ENCODE results near the gene MYOD1.

MYOD1 gene

DNA sequence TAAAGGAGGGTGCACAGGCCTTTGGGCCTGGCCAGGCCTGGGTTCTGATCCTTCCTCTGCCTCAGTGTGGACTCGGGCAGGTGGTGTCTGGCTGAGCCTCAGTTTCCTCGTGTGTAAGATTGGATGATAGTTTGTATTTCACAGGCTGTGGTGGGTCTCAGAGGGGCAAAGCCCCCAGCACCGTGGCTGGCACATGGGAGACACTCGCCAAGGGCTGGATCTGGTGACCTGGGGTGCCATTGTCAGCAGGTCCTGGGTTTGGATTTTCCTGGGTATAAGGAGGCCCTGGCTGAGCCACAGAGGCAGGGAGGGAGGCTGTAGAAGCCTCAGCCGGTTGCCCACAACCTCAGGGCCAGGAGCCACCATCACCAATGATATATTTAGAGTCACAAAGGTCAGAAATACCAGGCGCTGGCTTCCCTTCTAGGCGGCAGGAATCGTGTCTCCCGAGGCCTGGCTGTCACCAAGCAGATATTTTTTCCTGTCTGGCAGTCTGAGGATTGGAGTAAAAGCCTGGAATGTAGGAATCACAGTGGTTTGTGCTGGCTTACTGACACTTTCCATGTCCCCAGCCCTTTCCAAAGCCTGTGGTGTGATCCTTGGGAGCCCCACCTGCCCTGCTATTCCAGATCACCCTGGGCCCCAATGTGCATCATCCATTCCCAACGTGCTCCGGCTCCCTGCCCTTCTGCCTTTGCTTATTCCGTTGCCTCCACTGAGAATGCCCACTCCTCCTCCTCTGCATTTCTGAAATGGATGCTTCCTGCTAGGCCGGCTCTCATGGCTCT is 30.8 kb downstream of the MYOD1 start:
- DNase-seq = no peak

DNA sequence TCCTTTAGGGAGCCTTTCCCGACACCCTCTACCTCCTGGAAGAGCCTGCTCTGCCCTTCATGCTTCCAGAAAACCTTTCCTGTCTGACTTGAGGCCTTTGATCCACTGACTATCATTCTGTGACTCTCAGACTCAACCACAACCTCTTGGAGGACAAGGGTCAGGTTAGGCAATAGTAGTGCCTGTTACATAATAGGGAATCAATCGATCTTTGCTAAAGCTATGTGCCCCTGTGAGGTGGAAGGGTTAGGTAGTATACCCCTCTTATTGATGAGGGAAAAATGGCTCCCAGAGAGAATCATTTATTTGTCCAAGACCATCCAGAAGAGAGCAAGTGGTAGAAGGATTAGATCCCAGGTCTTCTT is 31.4 kb downstream of the MYOD1 start:
- no peak for DNase-seq

DNA sequence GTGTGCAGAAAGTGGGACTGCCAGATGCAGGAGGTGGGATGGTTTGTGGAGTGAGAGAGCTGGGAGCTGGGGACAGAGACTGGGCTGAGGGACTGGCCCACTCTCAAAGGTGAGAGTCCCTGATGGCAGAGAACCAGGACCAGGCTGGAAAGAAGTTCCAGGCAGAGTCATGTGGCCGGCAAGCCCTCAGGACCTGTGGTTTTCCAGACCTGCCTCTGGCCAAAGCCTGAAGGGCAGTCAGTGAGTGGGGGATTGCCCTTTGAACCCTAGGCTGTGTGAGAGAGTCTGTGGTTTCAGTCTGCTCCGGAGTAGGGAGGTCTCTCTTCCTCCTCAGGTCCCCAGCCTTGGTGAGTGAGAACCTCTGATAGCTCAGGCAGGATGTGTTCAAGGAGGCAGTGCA is 32.2 kb downstream of the MYOD1 start:
- no peak for DNase-seq

DNA sequence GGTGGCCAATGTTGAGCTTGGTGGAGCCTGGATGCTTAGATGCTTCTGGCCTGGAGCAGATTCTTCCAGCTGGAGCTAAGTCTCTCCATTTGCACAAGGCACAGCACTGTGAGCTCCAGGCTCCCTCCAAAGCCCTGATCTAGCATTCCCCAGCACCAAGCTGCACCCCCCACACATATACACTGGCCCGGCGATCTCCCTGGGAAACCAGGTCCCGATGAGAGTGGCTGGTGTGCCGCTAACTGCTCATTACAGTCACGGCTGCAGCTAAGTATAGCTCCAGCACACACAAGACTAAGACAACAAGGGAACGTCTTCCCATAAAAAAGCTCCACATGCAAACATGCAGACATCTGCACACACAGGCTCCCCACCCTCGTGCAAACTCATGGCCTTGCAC is 32.8 kb downstream of the MYOD1 start:
- DNase-seq = no peak

DNA sequence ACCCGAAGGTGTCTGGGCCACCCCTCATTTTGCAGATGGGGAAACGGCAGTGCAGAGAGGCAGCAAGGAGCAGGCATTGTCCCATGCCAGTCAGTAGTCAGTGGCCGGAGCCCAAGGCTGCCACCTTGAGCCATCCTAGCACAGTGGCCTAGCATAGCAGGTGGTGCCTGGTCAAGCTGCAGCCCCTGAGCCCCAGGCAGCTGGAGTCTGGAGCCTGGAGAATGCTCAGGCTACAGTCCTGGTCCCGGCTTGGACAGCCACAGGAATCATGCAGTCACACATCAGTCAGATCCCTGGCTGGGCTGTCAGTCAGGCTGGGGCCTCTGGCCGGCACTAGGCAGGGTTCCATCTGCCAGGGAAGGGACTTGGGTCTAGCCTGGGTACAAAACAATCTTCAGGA is 33.8 kb downstream of the MYOD1 start:
- no peak for DNase-seq

DNA sequence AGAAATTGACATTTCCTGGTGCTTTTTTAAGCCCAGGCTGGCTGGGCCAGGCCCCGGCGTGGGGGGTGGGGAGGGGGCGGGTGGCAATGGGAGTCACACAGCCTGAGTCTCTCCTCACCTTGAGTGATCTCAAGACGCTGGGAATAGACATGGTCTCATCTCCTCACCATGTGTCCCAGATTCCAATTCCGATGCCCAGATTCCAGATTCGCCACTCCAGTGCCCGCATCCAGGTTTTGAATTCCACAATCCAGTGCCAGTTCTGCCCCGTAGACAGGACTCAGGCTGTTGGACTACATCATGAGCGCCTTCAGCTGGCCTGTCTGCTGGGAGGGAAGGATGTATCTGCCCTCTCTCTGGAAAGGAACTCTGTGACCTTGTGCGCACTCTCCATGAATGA is 34.3 kb downstream of the MYOD1 start:
- DNase-seq = no peak

DNA sequence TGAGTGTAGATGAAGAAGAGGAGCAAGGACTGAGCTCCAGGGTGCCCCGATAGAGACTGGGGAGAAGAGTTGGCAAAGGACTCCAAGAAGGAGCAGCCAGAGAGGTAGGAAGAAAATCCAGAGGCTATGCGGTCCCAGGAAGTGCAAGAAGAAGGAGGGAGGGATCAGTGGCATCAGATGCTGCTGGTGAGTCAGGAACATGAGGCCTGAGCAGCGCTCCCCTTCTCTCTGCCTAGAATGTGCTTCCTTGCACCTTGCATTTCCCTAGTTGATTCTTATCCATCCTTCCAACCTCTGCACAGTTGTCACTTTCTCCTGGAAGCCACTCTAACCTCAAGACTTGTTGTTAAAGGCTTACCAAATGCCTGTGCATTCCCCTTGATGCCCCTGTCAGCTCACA is 36.5 kb downstream of the MYOD1 start:
- no peak for DNase-seq

DNA sequence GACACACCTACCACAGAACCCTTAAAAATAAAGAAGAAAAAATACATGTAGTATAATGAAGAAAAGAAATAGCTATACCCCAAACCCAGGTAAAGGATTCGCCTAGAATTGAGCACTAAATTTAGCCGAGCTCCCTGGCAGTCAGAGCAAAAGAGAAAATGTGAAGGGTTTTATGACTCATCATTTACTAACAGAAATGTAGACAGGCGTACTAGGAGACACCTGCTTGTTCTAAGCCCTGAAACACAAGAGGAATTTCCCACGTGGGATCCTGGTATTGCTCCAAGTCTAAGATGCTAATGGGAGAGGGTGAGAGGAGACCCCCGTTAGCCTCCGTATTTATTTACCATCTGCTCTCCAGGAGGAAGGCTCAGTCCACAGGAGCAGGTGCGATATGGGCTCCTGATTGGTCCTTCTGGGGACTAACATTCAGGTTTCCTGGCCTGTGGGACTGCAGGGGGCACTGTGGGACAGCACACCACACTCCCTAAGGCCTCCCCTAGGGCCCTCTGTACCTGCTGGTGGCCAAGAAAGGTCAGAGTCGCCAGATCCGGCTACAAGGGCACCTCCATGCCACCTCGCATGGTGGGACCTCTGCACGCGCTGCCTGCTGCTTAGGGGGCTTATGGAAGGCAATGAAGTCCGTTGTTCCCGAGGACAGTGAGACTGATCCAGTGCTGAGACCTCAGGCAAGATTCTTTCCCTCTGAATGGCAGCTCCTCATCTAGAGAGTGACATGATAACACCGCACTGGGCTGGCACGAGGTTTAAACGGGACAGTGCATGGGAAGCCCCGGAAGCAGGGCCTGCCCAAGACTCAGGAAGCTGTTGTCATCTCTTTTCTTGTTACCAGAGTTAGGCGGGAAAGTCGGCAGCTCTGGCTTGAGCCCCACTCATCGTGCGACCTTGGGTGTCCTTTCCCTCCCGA is 41.0 kb downstream of the MYOD1 start:
- DNase-seq = no peak

DNA sequence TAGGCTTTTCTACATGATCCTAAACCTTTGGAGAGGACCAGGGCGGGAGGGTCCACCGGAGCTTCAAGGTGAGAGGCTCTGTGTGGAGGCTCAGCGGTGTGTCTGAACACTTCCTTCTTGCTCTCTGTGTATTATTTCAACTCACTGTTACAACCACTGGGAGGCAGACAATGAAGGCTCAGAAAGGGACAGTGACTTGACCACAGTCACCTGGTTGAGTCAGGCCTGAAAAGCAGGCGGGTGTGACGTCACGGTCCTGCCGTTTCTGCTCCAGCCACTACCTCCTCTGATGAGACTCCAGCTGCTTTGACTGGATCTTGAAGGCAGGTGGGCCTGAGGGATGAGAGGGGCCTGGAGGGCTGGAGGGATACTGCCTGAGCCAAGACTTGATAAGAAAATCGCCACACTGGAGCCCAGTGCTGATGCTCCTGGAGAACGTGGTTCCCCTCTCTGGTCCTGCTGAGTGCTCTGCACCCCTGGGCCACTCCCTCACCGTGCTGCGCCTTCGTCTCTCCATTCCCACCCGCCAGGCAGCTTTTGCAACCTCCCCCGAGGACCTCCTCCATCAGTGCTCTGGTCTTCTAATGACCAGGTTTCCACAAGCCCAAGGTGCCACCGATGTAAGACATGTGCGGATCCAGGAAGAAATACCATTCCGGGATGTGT is 43.1 kb downstream of the MYOD1 start:
- DNase-seq = no peak

DNA sequence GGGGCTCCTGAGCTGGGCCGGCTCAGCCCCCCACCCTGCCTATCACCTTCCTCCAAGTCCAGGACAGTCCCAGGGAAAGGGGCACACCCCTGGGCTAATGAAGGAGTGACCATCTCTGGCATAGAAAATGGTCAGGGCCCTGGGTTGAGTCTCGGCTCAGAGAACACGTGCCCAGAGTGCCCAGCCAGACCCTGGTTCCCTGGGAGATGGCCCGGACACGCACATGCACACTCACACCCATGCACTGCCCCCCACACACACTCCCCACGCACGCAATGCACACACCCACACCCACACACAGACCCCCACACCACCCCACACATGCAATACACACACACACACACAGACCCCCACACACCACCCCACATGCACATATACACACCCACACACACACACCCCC is 43.9 kb downstream of the MYOD1 start:
- no peak for DNase-seq

DNA sequence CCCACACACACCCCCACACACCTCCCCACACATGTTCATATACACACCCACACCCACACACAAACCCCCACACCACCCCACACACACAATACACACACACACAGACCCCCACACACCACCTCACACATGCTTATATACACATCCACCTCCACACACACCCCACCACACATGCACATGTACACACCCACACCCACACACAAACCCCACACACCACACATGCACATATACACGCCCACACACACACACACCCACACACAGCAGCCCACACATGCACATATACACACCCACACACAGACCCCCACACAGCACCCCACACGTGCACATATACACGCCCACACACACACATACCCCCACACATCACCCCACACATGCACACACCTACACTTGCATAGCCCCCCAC is 44.3 kb downstream of the MYOD1 start:
- DNase-seq = no peak

DNA sequence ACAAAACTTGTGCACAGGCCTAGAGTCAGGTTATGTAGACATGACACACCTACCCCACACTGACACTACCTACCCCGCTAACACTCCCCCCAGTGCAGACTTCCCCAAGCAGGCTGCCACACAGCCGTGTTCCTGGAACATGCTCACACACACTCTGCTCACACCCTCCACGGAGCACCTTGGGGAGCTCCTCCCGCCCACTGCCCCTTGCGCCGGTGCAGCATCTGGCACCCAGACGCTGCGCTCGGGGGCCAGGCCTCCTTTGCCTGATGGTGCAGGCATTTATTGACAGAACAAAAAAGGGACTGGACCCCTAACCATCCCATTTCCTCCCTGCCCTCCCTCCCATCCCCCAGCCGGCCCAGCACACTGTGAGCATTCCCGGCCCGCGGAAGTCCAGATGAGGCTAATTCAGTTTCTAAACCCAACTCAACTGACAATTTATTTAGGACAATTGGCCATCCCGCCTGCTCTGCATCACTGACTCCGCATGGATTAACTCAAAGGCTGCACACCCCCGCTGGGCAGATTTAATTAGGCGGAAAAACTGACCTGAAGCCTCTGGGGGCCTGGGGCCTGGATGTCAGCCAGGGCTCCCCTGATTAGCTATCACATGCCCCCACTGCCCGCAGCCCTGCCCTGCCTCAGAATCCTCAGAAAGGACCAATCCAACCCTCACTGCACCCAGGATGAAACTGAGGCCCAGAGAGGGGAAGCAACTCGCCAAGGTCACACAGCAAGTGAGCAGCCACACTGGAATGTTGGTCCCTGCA is 45.3 kb downstream of the MYOD1 start:
- no peak for DNase-seq

DNA sequence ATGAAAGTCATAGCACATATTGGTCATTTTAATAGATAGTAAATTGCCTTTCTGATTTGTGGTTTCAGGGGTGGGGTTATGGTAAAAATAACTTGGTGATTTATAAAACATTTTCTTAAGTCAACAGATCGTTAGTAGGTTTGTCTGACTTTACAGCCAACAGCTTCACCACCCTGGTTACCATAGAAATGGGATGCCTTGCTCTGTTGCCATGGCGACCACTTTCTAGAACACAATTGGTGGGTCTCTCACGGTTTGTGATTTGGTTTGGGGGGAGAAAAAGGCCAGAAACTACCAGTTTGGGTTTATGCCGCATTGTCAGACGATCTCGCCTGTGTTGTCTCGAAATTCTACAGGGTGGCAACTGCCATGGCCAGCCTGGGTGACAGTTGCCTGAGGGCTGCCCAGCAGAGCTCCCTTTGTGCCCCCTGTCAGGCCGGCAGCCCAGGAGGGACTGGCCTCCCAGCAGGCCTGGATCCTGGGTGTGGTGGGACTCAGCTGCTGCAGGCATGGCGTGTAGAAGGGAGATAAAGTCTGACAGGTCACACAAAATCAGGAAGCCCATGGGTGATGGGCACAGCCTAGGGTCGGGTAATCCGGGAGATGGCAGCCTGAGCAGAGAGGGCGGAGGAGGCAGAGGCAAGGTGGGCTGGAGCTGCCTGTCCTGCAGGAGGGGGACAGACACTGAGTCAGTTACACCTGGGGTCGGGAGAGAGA is 46.1 kb downstream of the MYOD1 start:
- DNase-seq = no peak

DNA sequence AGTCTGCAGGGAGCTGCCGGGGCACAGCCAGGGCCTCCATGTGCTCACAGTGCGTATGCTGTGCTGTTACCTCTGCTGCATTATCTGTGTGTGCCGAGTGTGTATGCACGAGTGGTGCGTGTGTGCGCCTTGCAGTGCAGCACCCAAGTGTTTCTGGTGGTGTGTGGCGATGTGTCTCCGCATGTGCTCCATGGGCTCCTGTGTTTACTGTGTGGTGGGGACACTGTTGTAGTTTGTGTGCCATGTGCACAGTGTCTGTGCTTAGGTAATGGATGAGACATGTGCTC is 46.6 kb downstream of the MYOD1 start:
- DNase-seq = no peak

DNA sequence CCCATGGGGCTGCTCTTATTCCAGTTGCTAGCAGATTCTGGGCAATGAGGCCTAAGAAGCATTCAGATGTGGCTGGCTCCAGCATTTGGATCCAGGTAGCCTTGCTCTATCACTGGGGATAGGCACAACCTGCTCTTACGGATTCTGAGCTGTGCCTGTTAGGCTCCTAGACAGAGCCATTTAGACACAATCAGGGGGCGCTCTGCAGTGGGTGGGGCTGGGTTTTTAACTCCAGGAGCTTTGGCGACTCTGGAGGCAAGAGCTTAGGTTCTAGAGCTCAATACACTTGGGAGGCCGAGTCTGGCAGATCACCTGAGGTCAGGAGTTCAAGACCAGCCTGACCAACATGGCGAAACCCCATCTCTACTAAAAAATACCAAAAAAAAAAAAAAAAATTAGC is 47.2 kb downstream of the MYOD1 start:
- no peak for DNase-seq

DNA sequence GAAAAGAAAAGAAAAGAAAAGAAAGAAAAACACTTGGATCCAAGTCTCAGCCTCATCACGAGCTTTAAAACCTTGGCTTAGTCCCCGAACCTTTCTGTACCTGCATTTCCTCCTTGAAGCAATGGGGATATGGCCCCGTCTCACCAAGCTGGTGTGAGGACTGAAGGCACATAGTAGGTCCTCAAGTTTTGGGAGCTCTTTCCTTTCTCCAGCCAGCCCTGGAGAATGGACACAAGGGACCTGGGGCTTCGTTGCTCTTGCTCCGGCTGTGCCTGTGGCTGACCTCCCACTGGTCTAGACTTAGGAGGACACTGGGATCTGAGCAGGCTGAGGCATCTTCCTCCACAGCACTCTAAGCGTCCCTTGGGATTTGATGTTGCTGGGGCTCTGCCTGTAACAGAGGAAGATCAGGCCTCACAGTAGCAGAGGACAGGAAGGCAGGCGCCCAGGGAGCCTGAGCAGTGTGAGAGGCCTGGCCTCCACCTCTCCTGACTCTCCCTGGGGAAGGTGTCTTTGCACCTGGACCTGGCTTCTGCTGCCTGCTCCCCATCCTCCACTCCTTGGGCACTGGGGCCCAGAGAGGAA is 48.0 kb downstream of the MYOD1 start:
- DNase-seq = no peak

DNA sequence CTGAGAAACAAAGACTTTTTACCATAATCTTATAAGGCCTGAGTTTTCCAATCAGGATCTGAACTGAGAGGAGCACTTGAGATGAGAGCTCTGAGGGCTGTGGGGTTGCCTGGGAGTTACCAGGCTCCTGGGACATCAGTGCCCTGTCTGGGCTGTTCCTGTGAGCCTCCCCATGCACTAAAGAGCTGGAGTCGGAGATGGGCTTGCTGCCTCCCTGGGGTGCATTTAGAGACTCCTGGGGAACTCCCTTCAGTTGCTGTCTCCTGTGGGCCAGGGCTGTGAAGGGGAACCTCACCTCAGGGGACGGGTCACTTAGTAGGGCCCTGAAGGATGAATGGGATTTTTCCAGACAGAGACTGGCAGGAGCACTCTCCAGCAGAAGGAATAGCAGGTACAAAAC is 48.5 kb downstream of the MYOD1 start:
- no peak for DNase-seq

DNA sequence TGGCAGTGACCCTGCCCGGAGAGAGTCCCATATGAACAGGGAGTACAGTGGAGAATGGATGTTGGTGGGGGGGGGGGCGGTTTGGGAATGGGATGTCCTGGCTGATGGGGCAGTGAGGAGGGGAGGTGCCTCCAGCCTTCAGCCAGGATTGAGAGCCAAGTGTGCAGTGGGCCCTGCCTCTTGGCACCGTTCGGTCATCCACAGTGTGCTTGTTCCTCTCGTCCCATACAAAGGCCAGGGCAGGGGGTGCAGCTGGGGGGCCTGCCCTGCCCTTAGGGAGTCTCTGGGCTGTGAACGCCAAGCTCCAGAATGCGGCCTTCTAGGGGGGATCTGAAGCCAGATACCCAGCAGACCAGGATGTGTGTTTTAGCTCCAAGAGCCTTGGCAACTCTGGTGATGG is 49.2 kb downstream of the MYOD1 start:
- DNase-seq = no peak

DNA sequence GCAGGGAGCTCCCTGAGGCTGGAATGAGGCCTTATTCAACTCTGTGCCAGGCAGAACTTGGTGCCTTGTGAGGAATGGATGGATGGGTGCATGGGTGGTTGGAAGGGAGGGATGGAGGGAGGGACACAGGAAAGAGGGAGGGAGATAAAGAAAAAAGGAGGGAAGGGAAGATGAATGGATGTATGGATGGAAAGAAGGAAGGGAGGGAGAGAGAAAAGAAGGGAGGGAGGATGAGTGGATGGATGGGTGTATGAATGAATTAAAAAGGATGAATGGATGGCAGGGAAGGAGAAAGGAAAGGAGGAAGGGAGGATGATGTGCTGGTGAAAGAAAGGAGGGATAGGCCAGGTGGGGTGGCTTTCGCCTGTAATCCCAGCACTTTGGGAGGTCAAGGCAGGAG is 49.8 kb downstream of the MYOD1 start:
- DNase-seq = no peak

DNA sequence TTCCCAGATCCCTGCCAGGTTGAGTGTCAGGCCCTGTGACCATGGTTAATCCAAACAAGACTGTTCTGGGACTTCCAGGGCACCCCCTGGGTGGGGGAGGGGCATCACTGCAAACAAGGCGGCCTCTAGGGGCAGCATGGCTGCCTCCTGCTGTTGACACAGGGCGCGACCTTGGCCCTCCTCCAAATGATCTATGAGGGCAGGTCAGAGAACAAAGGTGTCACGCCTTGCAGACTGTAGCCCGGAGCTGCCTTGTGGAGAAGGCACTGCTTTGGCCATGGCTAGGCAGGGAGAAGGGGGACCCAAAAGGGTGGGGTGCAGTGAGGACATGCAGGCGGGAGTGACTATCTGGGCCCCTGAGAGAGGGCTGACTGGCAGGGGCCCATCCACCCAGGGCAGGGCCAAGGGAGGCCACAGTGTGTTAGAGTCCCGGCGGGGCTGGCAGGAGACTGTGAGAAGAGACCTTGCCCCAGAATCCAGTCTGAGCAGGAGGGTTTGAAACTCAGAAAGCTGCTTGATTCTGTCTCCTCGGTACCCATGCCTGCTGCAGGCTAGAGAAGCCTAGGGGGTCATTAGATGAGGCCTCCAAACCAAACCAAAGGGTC is 50.8 kb downstream of the MYOD1 start:
- DNase-seq = no peak

DNA sequence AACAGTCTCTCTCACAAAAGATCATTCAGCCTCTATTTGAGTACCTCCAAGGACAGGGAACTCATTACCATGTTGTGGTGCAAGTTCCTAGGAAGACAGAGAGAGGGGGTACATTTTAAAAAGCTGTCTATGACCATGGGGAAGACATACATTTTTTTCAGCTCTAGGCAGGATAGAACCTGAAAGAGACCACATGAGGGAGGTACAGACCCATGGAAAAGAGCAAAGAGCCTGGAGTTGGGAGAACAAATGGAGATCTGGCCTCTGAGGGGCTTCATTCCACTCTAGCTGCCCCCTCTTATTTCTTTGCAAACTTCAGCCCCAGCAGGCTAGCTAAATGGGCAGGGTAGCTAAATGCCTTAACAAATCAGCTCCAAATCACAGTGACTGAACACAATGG is 51.5 kb downstream of the MYOD1 start:
- no peak for DNase-seq
